Hepatocyte (in vitro differentiated cells): Measurements from ENCODE around the gene SHROOM3. TPM values are rescaled to one million over a fixed set of nuclear protein-coding genes. Genes with fewer than 3 reads are reported as not detected.

ENCODE experiments used
- DNase-seq: peaks from one replicate; pipeline ENCODE4 v3.0.0-alpha.2; 2016; ENCODE audit warnings: low spot score
- H2AFZ ChIP-seq: fragments of 200-600 bp; sonication (generic); 2 replicates; pipeline ENCODE4 v1.6.0; 2016; ENCODE audit warnings: antibody characterized with exemption, mild to moderate bottlenecking
- H3K27ac ChIP-seq: fragments of 200-600 bp; sonication (generic); 2 replicates; pipeline ENCODE4 v1.5.1; 2016; ENCODE audit warnings: mild to moderate bottlenecking
- H3K27me3 ChIP-seq: fragments of 200-600 bp; sonication (generic); 2 replicates; pipeline ENCODE4 v1.6.1; 2016
- H3K36me3 ChIP-seq: fragments of 200-600 bp; sonication (generic); replicated peaks from 2 replicates; pipeline ENCODE4 v1.5.1; 2016; ENCODE audit warnings: low read depth; ENCODE audit not compliant: insufficient read depth
- H3K4me1 ChIP-seq: fragments of 200-600 bp; sonication (generic); 2 replicates; pipeline ENCODE4 v1.5.1; 2016; ENCODE audit warnings: mild to moderate bottlenecking, moderate library complexity; ENCODE audit not compliant: insufficient read depth
- H3K4me2 ChIP-seq: fragments of 200-600 bp; sonication (generic); 2 replicates; pipeline ENCODE4 v1.6.0; 2016
- H3K4me3 ChIP-seq: fragments of 200-600 bp; sonication (generic); 2 replicates; pipeline ENCODE4 v1.5.1; 2016; ENCODE audit warnings: mild to moderate bottlenecking
- H3K79me2 ChIP-seq: fragments of 200-600 bp; sonication (generic); 2 replicates; pipeline ENCODE4 v1.6.0; 2017; ENCODE audit warnings: mild to moderate bottlenecking
- H3K9me2 ChIP-seq: fragments of 200-600 bp; sonication (generic); replicated peaks from 2 replicates; pipeline ENCODE4 v1.6.0; 2017; ENCODE audit warnings: mild to moderate bottlenecking; ENCODE audit not compliant: insufficient read depth
- H3K9me3 ChIP-seq: fragments of 200-600 bp; sonication (generic); 2 replicates; pipeline ENCODE4 v1.5.1; 2016; ENCODE audit warnings: low read depth, mild to moderate bottlenecking
- H4K20me1 ChIP-seq: fragments of 200-600 bp; sonication (generic); 2 replicates; pipeline ENCODE4 v1.6.0; 2016; ENCODE audit warnings: mild to moderate bottlenecking; ENCODE audit not compliant: insufficient read depth, poor library complexity, severe bottlenecking
- EZH2 ChIP-seq: fragments of 200-600 bp; sonication (generic); IDR thresholded peaks from 2 replicates; pipeline ENCODE4 v1.6.1; 2016; ENCODE audit warnings: antibody characterized with exemption, mild to moderate bottlenecking, borderline replicate concordance
- EZH2phosphoT487 ChIP-seq: fragments of 200-600 bp; sonication (generic); IDR thresholded peaks from one replicate; pipeline ENCODE4 v1.6.1; 2018; ENCODE audit warnings: antibody characterized with exemption, mild to moderate bottlenecking, low read depth, moderate library complexity; ENCODE audit not compliant: unreplicated experiment, severe bottlenecking
- WGBS: methylation state at CpG from one replicate; pipeline ENCODE4 v1.1.6; 2016; ENCODE audit warnings: low lambda C conversion rate; ENCODE audit errors: missing lambda C conversion rate; 5-methylcytosine and 5-hydroxymethylcytosine counted together
- polyA plus RNA-seq: library from polyadenylated mRNA; unstranded; fragments of >200 nt; fragmentation: Nextera tagmentation; extraction: Ambion mirVana; gene quantifications from 2 replicates; pipeline ENCODE4 v1.2.1, GENCODE V29; 2016
- total RNA-seq: library from RNA; depleted of rRNA; stranded (reverse); fragments of >200 nt; gene quantifications from 2 replicates; pipeline ENCODE4 v1.2.3, GENCODE V29; 2014
- TF ChIP-seq, protein P1 (sequence below): fragments of 200-600 bp; sonication (generic); IDR thresholded peaks from 2 replicates; pipeline ENCODE4 v1.5.1; 2016; ENCODE audit warnings: antibody characterized with exemption, mild to moderate bottlenecking; ENCODE audit not compliant: poor library complexity

SHROOM3 gene
- total and polyA plus RNA-seq, 2 experiments from 2014 or later = 35.0 to 63.1 TPM

DNA sequence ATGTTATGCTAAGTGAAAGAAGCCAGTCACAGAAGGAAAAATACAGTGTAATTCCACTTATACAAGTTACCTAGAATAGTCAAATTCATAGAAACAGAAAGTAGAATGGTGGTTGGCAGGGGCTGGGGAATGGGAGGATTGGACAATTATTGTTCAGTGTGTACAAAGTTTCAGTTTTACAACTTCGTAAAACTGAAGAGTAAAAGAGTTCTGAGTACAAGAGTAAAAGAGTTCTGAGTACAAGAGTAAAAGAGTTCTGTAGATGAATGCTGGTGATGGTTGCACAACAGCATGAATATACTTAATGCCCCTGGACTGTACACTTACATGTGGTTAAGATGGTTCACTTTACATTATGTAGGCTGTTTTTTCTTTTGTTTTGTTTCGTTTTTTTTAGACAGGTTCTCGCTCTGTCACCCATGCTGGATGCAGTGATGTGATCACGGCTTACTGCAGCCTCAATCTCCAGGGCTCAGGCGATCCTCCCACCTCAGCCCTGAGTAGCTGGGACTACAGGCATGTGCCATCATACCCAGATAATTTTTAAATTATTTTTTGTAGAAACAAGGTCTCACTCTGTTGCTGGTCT lies 232.0 kb downstream of the SHROOM3 start:
- TF ChIP-seq, protein P1, sequence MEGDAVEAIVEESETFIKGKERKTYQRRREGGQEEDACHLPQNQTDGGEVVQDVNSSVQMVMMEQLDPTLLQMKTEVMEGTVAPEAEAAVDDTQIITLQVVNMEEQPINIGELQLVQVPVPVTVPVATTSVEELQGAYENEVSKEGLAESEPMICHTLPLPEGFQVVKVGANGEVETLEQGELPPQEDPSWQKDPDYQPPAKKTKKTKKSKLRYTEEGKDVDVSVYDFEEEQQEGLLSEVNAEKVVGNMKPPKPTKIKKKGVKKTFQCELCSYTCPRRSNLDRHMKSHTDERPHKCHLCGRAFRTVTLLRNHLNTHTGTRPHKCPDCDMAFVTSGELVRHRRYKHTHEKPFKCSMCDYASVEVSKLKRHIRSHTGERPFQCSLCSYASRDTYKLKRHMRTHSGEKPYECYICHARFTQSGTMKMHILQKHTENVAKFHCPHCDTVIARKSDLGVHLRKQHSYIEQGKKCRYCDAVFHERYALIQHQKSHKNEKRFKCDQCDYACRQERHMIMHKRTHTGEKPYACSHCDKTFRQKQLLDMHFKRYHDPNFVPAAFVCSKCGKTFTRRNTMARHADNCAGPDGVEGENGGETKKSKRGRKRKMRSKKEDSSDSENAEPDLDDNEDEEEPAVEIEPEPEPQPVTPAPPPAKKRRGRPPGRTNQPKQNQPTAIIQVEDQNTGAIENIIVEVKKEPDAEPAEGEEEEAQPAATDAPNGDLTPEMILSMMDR = no peak
- TF ChIP-seq EZH2phosphoT487 (no peak), EZH2 (no peak)
- Histone ChIP-seq H3K4me3 (no peak overlapping the region), H4K20me1 (no peaks in the 10 kb centered on the region), H3K27ac (peak overlapping the region; percentile 77), H3K4me2 (peak overlapping the region; percentile 55), H3K36me3 (no peaks in the 10 kb centered on the region), H3K9me2 (no peaks in the 10 kb centered on the region), H3K9me3 (no peaks in the 10 kb centered on the region), H3K27me3 (no peaks in the 10 kb centered on the region), H3K4me1 (peaks cover 30% of the 10 kb centered on the region), H2AFZ (peak overlapping the region; percentile 8), H3K79me2 (peaks cover 12% of the 10 kb centered on the region)
- DNase-seq = no peak
- WGBS = 75% methylated on average over 5 of the region's 5 CpGs

DNA sequence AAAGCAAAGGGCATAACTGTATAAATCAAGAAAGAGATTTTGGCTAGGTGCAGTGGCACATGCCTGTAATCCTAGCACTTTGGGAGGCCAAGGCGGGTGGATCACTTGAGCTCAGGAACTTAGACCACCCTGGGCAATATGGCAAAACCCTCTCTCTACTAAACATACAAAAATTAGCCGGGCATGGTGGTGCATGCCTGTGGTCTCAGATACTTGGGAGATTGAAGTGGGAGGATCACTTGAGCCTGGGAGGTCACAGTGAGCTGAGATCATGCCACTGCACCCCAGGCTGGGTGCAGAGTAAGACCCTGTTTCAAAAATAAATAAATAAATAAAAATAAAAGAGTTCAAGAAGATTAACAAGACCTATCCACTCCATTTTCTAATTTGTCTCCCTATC lies 235.6 kb downstream of the SHROOM3 start:
- Histone ChIP-seq H3K4me2 (no peak overlapping the region), H3K9me3 (no peaks in the 10 kb centered on the region), H3K27me3 (no peaks in the 10 kb centered on the region), H4K20me1 (no peaks in the 10 kb centered on the region), H3K9me2 (no peaks in the 10 kb centered on the region), H3K4me1 (peaks cover 8% of the 10 kb centered on the region), H2AFZ (no peak overlapping the region), H3K4me3 (no peak overlapping the region), H3K27ac (no peak overlapping the region), H3K79me2 (peaks cover 8% of the 10 kb centered on the region), H3K36me3 (no peaks in the 10 kb centered on the region)
- TF ChIP-seq, protein P1 = no peak
- TF ChIP-seq EZH2 (no peak), EZH2phosphoT487 (no peak)
- 84% methylated on average over 2 of the region's 2 CpGs for WGBS
- DNase-seq = no peak

DNA sequence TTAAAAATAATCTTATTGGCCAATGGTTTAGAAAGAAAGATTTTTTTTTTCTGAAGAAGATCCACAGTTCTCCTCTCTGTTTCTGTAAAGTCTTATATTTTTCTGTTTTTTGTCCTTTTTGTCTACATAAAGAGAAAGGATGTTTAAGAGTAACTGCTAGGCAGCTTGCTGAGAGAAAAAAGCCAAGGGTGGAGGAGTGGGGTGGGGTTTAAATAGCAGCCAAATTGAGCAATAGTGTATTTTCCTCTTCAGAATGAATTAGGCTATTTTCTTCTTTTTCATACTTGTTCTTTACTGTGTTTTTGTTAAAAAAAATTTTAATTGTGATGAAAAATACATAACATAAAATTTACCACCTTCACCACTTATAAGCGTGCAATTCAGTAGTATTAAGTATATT lies 238.3 kb downstream of the SHROOM3 start:
- H3K27me3 ChIP-seq = no peaks in the 10 kb centered on the region
- H3K4me1 ChIP-seq = peaks cover 13% of the 10 kb centered on the region
- peaks cover 11% of the 10 kb centered on the region for H3K79me2 ChIP-seq
- H3K27ac ChIP-seq = no peak overlapping the region
- no peaks in the 10 kb centered on the region for H3K36me3 ChIP-seq
- no peak for DNase-seq
- H3K9me3 ChIP-seq = no peaks in the 10 kb centered on the region
- H2AFZ ChIP-seq = no peak overlapping the region
- no peaks in the 10 kb centered on the region for H4K20me1 ChIP-seq
- no peak overlapping the region for H3K4me3 ChIP-seq
- WGBS = 96% methylated on average over 1 of the region's 1 CpG
- no peak overlapping the region for H3K4me2 ChIP-seq
- TF ChIP-seq, protein P1 = no peak
- TF ChIP-seq EZH2 = no peak
- H3K9me2 ChIP-seq = no peaks in the 10 kb centered on the region
